IMR-90 (cell line): Measurements from ENCODE around the gene IMPDH1. TPM values are rescaled to one million over a fixed set of nuclear protein-coding genes. Genes with fewer than 3 reads are reported as not detected.

Source experiments
- ATAC-seq: fragments of 200-7000 bp; cut with Tn5 transposase; 2 replicates; pipeline ENCODE4 v1.9.1; 2020; ENCODE audit warnings: low read depth, mild to moderate bottlenecking, moderate library complexity
- BruUV-seq: library from RNA; stranded (reverse); fragments of 400-500 nt; replicated peaks from 2 replicates; lab custom pipeline; 2021; lab: Mats Ljungman, UMichigan
- CTCF ChIA-PET: fragments of 300-600 bp; formaldehyde crosslinking; extraction: SDS; loops from one replicate; lab custom pipeline; 2021; ENCODE audit warnings: antibody characterized with exemption; lab: Yijun Ruan, JAX
- POLR2A ChIA-PET: fragments of 300-600 bp; sonication (Branson Sonifier 250); formaldehyde crosslinking; loops from one replicate; lab custom pipeline; 2022; ENCODE audit warnings: antibody characterized with exemption; ENCODE audit not compliant: unreplicated experiment; lab: Charles Lee
- DNase-seq: peaks from one replicate; pipeline ENCODE4 v3.0.0; 2013
- H2AFZ ChIP-seq: replicated peaks from 2 replicates; pipeline ENCODE3; 2013; ENCODE audit warnings: low read length, mild to moderate bottlenecking; ENCODE audit not compliant: poor library complexity
- H2AK5ac ChIP-seq: 2 replicates; pipeline ENCODE4 v1.6.1; 2013; ENCODE audit warnings: low read depth, low read length, inconsistent platforms
- H2AK9ac ChIP-seq: replicated peaks from 2 replicates; pipeline ENCODE3; 2013; ENCODE audit warnings: mild to moderate bottlenecking, low read depth, low read length, moderate library complexity; ENCODE audit not compliant: poor library complexity
- H2BK120ac ChIP-seq: 2 replicates; pipeline ENCODE4 v1.6.1; 2013; ENCODE audit warnings: low read depth, low read length, inconsistent platforms
- H2BK15ac ChIP-seq: 3 replicates; pipeline ENCODE4 v1.6.1; 2013; ENCODE audit warnings: low read depth, low read length, inconsistent platforms
- H2BK20ac ChIP-seq: 2 replicates; pipeline ENCODE4 v1.6.1; 2013; ENCODE audit warnings: low read depth, mild to moderate bottlenecking, inconsistent platforms, low read length, moderate library complexity
- H2BK5ac ChIP-seq: 2 replicates; pipeline ENCODE4 v1.6.1; 2013; ENCODE audit warnings: mild to moderate bottlenecking, low read depth, low read length, inconsistent platforms; ENCODE audit not compliant: poor library complexity, severe bottlenecking
- H3K14ac ChIP-seq: replicated peaks from 2 replicates; pipeline ENCODE4 v1.6.1; 2013; ENCODE audit warnings: low read depth, low read length, inconsistent platforms
- H3K18ac ChIP-seq: 2 replicates; pipeline ENCODE4 v1.6.1; 2013; ENCODE audit warnings: low read depth, low read length, control low read depth
- H3K23ac ChIP-seq: 2 replicates; pipeline ENCODE4 v1.6.1; 2013; ENCODE audit warnings: low read depth, low read length, inconsistent platforms
- H3K27ac ChIP-seq: 2 replicates; pipeline ENCODE4 v1.5.1; 2013; ENCODE audit warnings: mild to moderate bottlenecking, control low read depth, low read length; ENCODE audit not compliant: insufficient read depth
- H3K27me3 ChIP-seq: 2 replicates; pipeline ENCODE4 v1.6.1; 2013; ENCODE audit warnings: low read length; ENCODE audit not compliant: control insufficient read depth, insufficient read depth
- H3K36me3 ChIP-seq: 2 replicates; pipeline ENCODE4 v1.6.1; 2013; ENCODE audit warnings: low read length, mixed read lengths; ENCODE audit not compliant: control insufficient read depth, insufficient read depth
- H3K4ac ChIP-seq: 2 replicates; pipeline ENCODE4 v1.6.1; 2013; ENCODE audit warnings: low read depth, low read length, inconsistent platforms
- H3K4me1 ChIP-seq: 2 replicates; pipeline ENCODE4 v1.6.1; 2013; ENCODE audit warnings: low read length, mixed read lengths; ENCODE audit not compliant: control insufficient read depth, insufficient read depth
- H3K4me2 ChIP-seq: 2 replicates; pipeline ENCODE4 v1.6.1; 2013; ENCODE audit warnings: low read depth, mild to moderate bottlenecking, control low read depth, low read length, moderate library complexity
- H3K4me3 ChIP-seq: 2 replicates; pipeline ENCODE4 v1.5.1; 2013; ENCODE audit warnings: low read depth, mild to moderate bottlenecking, control low read depth, low read length, moderate library complexity; ENCODE audit not compliant: insufficient read depth
- H3K56ac ChIP-seq: 2 replicates; pipeline ENCODE4 v1.6.1; 2013; ENCODE audit warnings: low read length, inconsistent platforms; ENCODE audit not compliant: insufficient read depth; ENCODE audit errors: extremely low read depth
- H3K79me1 ChIP-seq, 2 experiments: 2 replicates each; pipeline ENCODE4 v1.6.1; 2013; ENCODE audit warnings: low read length in 2 of 2, inconsistent platforms in 1 of 2, low read depth in 1 of 2
- H3K9ac ChIP-seq: 2 replicates; pipeline ENCODE4 v1.6.1; 2013; ENCODE audit warnings: low read depth, low read length, control low read depth
- H3K9me1 ChIP-seq: 2 replicates; pipeline ENCODE4 v1.6.1; 2013; ENCODE audit warnings: low read length, inconsistent platforms; ENCODE audit not compliant: insufficient read depth
- H3K9me3 ChIP-seq: 2 replicates; pipeline ENCODE4 v1.6.1; 2013; ENCODE audit warnings: low read length; ENCODE audit not compliant: control insufficient read depth, insufficient read depth
- H4K20me1 ChIP-seq: 2 replicates; pipeline ENCODE4 v1.6.1; 2013; ENCODE audit warnings: low read length, inconsistent platforms; ENCODE audit not compliant: insufficient read depth
- H4K5ac ChIP-seq: 2 replicates; pipeline ENCODE4 v1.6.1; 2013; ENCODE audit warnings: mild to moderate bottlenecking, low read depth, low read length, control low read depth
- H4K8ac ChIP-seq, 2 experiments: 2 replicates each; pipeline ENCODE4 v1.6.1; 2013; ENCODE audit warnings: low read depth in 2 of 2, low read length in 2 of 2, control low read depth in 1 of 2, inconsistent platforms in 1 of 2
- H4K91ac ChIP-seq: 2 replicates; pipeline ENCODE4 v1.6.1; 2013; ENCODE audit warnings: low read depth, low read length, inconsistent platforms; ENCODE audit not compliant: insufficient read depth
- CEBPB ChIP-seq: IDR thresholded peaks from 2 replicates; pipeline ENCODE4 v1.6.1; 2012; ENCODE audit warnings: low read depth, low read length, improper control_type of control experiment
- MAZ ChIP-seq: IDR thresholded peaks from 2 replicates; pipeline ENCODE4 v1.6.1; 2012; ENCODE audit warnings: low read depth, mild to moderate bottlenecking, low read length, improper control_type of control experiment, moderate library complexity, borderline replicate concordance
- RFX5 ChIP-seq: IDR thresholded peaks from 2 replicates; pipeline ENCODE4 v1.8.0; 2012; ENCODE audit warnings: low read depth, mild to moderate bottlenecking, low read length, moderate library complexity
- WGBS, 2 experiments: methylation state at CpG; one replicate each; pipeline versions ENCODE4 v1.1.5 to v1.1.7; 2013; ENCODE audit warnings: missing lambda C conversion rate in 2 of 2; ENCODE audit not compliant: insufficient read length in 1 of 2; ENCODE audit errors: extremely low coverage in 2 of 2; 5-methylcytosine and 5-hydroxymethylcytosine counted together
- dilution Hi-C: fragments of 300-500 bp; cut with HindIII; formaldehyde crosslinking; loops from one replicate; pipeline ENCODE4 v1.14.3; 2018; ENCODE audit warnings: low sequenced_read_pairs; ENCODE audit not compliant: unreplicated experiment
- in situ Hi-C: fragments of 300-500 bp; cut with MboI; formaldehyde crosslinking; loops from 3 replicates; pipeline ENCODE4 v1.14.3; 2019; ENCODE audit warnings: low sequenced_read_pairs, inconsistent platforms, mixed read lengths
- intact Hi-C: fragments of 100-400 bp; cut with micrococcal nuclease; formaldehyde crosslinking; loops from 2 replicates; pipeline ENCODE4 v1.10.0; 2022
- polyA plus RNA-seq, 3 experiments: library from polyadenylated mRNA; depleted of rRNA; stranded (reverse); fragments of >200 nt; gene quantifications; 2 replicates each; pipeline ENCODE4 v1.2.3, GENCODE V29; 2012; ENCODE audit warnings: low replicate concordance in 1 of 3
- total RNA-seq: library from RNA; depleted of rRNA; stranded (reverse); fragments of >200 nt; gene quantifications from 2 replicates; pipeline ENCODE4 v1.2.3, GENCODE V29; 2012

IMPDH1 gene
- total and polyA plus RNA-seq, 2 of the 4 experiments (the other 2 are of a cell fraction) = 49.5 to 69.3 TPM

DNA sequence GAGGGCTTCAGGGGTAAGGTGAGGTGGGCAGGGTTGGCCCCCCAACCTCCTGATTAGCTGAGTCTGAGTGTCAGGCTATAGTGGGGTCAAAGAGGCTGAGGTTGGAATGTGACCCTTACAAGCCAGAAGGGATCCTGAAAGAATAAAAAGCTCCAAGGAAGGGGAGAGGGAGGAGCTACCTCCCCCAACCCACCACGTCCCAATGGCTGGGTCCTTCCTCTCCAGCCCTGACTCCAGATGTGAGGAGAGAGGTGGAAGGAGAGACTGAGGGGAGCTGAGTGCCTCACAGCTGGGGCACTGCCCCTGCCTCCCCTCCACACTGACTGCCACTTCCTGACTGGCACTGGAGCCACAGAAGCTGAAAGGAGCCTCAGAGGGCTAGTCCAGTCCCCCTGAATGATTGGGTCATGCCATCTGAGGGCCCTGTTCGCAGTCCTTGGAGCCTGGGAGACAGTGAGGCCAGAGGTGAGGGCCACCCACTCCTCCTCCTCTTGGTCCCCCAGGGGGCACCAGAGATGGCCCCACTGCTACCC lies 20.6 kb downstream of the IMPDH1 start:
- POLR2A ChIA-PET = interaction anchor here (0.6 kb wide), 1 partner anchor 41 kb away, joined by 3 read pairs; no protein-coding TSS in a partner anchor
- ATAC-seq = no peak
- no peak overlapping the region for H3K56ac ChIP-seq

More for the DNA sequence above, 20.6 kb downstream of the IMPDH1 start:
- Histone ChIP-seq H4K91ac (no peak overlapping the region), H3K9ac (no peak overlapping the region), H3K9me1 (no peaks in the 10 kb centered on the region), H3K4me1 (no peaks in the 10 kb centered on the region), H2BK15ac (no peak overlapping the region), H2AK9ac (no peak overlapping the region), H2AFZ (no peak overlapping the region), H4K8ac (no peak overlapping the region), H3K4ac (no peak overlapping the region), H2BK20ac (no peak overlapping the region), H3K4me2 (no peak overlapping the region), H3K23ac (no peak overlapping the region), H2BK5ac (no peak overlapping the region), H4K5ac (no peak overlapping the region), H3K18ac (no peak overlapping the region), H3K36me3 (peaks cover 18% of the 10 kb centered on the region), H3K9me3 (no peaks in the 10 kb centered on the region), H2AK5ac (no peak overlapping the region), H3K4me3 (no peak overlapping the region), H3K79me1 (no peaks in the 10 kb centered on the region), H4K20me1 (peaks cover 9% of the 10 kb centered on the region; the same call in 1 of the 2 replicates), H3K27me3 (peaks cover 22% of the 10 kb centered on the region), H2BK120ac (no peak overlapping the region), H3K27ac (no peak overlapping the region), H3K14ac (no peak overlapping the region)
- dilution Hi-C loops = no loop called here
- in situ Hi-C loops = no loop called here
- no peak for TF ChIP-seq MAZ
- TF ChIP-seq RFX5 = no peak
- no peak for TF ChIP-seq CEBPB
- intact Hi-C loops = no loop called here
- no CpG with 5 or more reads among the region's 2 CpGs for WGBS, 2 experiments
- BruUV-seq = no TSS peak
- DNase-seq = no peak
- CTCF ChIA-PET = interaction anchor here (3.8 kb wide), 1 partner anchor 43 kb away, joined by 66 read pairs; the partner anchor contains the start of gene RBM28
